ENCODE results near the gene HYOU1. TPM values are rescaled to one million over a fixed set of nuclear protein-coding genes. Genes with fewer than 3 reads are reported as not detected.

The HYOU1 gene
- total RNA-seq, 2 experiments from 2014 or later: 76.5 to 81.4 TPM

GRCh38 chr11:119026970-119027369 is 30.0 kb downstream of the HYOU1 start:
- Mint-ChIP-seq H3K36me3 (ENCODE audit: low read depth) (peaks cover 41% of the 10 kb centered on the region), H3K27ac (no peak overlapping the region), H3K4me3 (peak overlapping the region; percentile 54), H3K4me1 (ENCODE audit: low read depth) (peaks cover 44% of the 10 kb centered on the region), H3K9me3 (no peaks in the 10 kb centered on the region), H3K27me3 (no peaks in the 10 kb centered on the region)
- peaks cover 38% of the 10 kb centered on the region for H3K4me1 ChIP-seq (ENCODE audit: insufficient read depth, low read length)
- intact Hi-C loops (cut with DNase I, micrococcal nuclease): no loop called here
- ChIA-PET CTCF (no interaction called here), POLR2A (interaction anchor here (1.0 to 5.8 kb wide), 2 partner anchors 7 to 41 kb away, joined by 4 to 94 read pairs; partner anchors contain the start of genes RPS25, TRAPPC4 and VPS11)
- no peaks in the 10 kb centered on the region for H3K27me3 ChIP-seq (ENCODE audit: control insufficient read depth in 1 of 2, insufficient read depth in 2 of 2, low read length in 2 of 2)
- peaks cover 54% of the 10 kb centered on the region for H3K36me3 ChIP-seq (ENCODE audit: insufficient read depth, low read length)
- no peak for ATAC-seq (ENCODE audit: poor library complexity)
- no peaks in the 10 kb centered on the region for H3K9me3 ChIP-seq (ENCODE audit: control insufficient read depth in 1 of 2, insufficient read depth in 1 of 2, low read length in 2 of 2)
- DNase-seq: no peak
- no peak overlapping the region for H3K27ac ChIP-seq (ENCODE audit: low read depth in 1 of 2, low read length in 2 of 2)
- TF ChIP-seq, protein P1, sequence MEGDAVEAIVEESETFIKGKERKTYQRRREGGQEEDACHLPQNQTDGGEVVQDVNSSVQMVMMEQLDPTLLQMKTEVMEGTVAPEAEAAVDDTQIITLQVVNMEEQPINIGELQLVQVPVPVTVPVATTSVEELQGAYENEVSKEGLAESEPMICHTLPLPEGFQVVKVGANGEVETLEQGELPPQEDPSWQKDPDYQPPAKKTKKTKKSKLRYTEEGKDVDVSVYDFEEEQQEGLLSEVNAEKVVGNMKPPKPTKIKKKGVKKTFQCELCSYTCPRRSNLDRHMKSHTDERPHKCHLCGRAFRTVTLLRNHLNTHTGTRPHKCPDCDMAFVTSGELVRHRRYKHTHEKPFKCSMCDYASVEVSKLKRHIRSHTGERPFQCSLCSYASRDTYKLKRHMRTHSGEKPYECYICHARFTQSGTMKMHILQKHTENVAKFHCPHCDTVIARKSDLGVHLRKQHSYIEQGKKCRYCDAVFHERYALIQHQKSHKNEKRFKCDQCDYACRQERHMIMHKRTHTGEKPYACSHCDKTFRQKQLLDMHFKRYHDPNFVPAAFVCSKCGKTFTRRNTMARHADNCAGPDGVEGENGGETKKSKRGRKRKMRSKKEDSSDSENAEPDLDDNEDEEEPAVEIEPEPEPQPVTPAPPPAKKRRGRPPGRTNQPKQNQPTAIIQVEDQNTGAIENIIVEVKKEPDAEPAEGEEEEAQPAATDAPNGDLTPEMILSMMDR (IDR thresholded peaks at IDR 0.05): no peak
- H3K4me3 ChIP-seq (ENCODE audit: low read length): no peak overlapping the region

DNA sequence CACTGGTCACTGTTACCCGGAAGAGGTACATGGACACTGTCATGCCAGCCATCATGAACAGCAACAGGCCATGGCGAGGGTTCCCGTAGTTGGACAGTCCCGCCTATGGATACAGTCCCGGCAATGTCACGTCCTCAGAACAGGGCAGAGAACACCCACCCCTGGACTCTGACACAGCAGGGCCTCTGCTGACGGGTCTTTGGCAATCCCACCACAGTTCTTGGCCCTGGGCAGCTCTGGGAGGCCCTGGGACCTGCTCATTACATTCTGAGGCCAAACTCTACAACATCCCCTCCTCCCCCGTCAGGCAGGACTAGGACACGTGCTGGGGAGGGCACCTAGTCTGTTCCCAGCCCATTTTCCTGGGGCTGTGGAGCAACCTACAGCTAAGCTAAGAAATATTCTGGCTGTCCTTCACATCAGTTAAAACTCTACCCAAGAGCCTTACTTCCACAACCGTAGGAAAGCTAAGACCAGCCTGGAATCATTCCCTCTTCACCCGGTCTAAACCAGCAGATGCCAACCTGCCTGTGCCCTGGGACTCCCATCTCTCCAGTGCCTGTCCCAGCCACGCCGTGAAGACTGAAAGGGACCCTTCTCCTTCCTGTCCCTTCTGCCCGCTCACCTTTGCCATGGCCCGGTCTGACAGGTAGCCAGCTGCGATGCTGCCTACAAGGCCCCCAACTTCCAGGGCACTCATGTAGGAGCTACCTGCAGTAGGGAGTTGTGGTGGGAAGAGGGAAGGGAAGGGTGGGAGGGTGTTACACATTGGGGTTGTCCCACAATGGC is 30.8 kb downstream of the HYOU1 start:
- Histone ChIP-seq H3K9me3 (ENCODE audit: control insufficient read depth in 1 of 2, insufficient read depth in 1 of 2, low read length in 2 of 2) (no peaks in the 10 kb centered on the region), H3K36me3 (ENCODE audit: insufficient read depth, low read length) (peaks cover 62% of the 10 kb centered on the region), H3K27ac (ENCODE audit: low read depth in 1 of 2, low read length in 2 of 2) (no peak overlapping the region), H3K4me3 (ENCODE audit: low read length) (no peak overlapping the region), H3K4me1 (ENCODE audit: insufficient read depth, low read length) (peaks cover 46% of the 10 kb centered on the region), H3K27me3 (ENCODE audit: control insufficient read depth in 1 of 2, insufficient read depth in 2 of 2, low read length in 2 of 2) (no peaks in the 10 kb centered on the region)
- ChIA-PET CTCF (no interaction called here), POLR2A (interaction anchor here (5.8 kb wide), 1 partner anchor 6 kb away, joined by 94 read pairs; the partner anchor contains the start of genes RPS25 and TRAPPC4)
- Mint-ChIP-seq H3K36me3 (ENCODE audit: low read depth) (peaks cover 49% of the 10 kb centered on the region), H3K4me1 (ENCODE audit: low read depth) (peaks cover 47% of the 10 kb centered on the region), H3K9me3 (no peaks in the 10 kb centered on the region), H3K27me3 (no peaks in the 10 kb centered on the region), H3K4me3 (no peak overlapping the region), H3K27ac (no peak overlapping the region)
- TF ChIP-seq, protein P1 (IDR thresholded peaks at IDR 0.05): no peak
- intact Hi-C loops (cut with DNase I, micrococcal nuclease): no loop called here
- DNase-seq (no peak), ATAC-seq (ENCODE audit: poor library complexity) (no peak)

- Mint-ChIP-seq H3K9me3 (no peaks in the 10 kb centered on the region), H3K27me3 (no peaks in the 10 kb centered on the region), H3K27ac (peak overlapping the region; percentile 67), H3K4me1 (ENCODE audit: low read depth) (peaks cover 48% of the 10 kb centered on the region), H3K36me3 (ENCODE audit: low read depth) (peaks cover 50% of the 10 kb centered on the region), H3K4me3 (peak overlapping the region; percentile 30)
- DNase-seq (no peak), ATAC-seq (ENCODE audit: poor library complexity) (no peak)
- Histone ChIP-seq H3K36me3 (ENCODE audit: insufficient read depth, low read length) (peaks cover 63% of the 10 kb centered on the region), H3K27ac (ENCODE audit: low read depth in 1 of 2, low read length in 2 of 2) (no peak overlapping the region), H3K4me1 (ENCODE audit: insufficient read depth, low read length) (peaks cover 49% of the 10 kb centered on the region), H3K4me3 (ENCODE audit: low read length) (no peak overlapping the region), H3K27me3 (ENCODE audit: control insufficient read depth in 1 of 2, insufficient read depth in 2 of 2, low read length in 2 of 2) (no peaks in the 10 kb centered on the region), H3K9me3 (ENCODE audit: control insufficient read depth in 1 of 2, insufficient read depth in 1 of 2, low read length in 2 of 2) (no peaks in the 10 kb centered on the region)
- ChIA-PET CTCF (no interaction called here), POLR2A (interaction anchor here (0.8 to 1.2 kb wide), 2 partner anchors 31 to 79 kb away, joined by 3 read pairs; partner anchors contain the start of gene HYOU1)
- TF ChIP-seq, protein P1 (IDR thresholded peaks at IDR 0.05): no peak
- intact Hi-C loops (cut with DNase I, micrococcal nuclease): no loop called here
These were observed 31.5 kb downstream of the HYOU1 start for GRCh38 chr11:119025541-119025940.
